GM18520 (cell line): ENCODE results near the gene VASH1.
A peak's percentile ranks its signal among the peaks of the same experiment; 100 is the strongest.

Source experiments
- ATAC-seq: cut with Tn5 transposase; IDR thresholded peaks from one replicate; pipeline ENCODE4 v1.9.1; 2021; ENCODE audit not compliant: unreplicated experiment

The VASH1 gene

DNA sequence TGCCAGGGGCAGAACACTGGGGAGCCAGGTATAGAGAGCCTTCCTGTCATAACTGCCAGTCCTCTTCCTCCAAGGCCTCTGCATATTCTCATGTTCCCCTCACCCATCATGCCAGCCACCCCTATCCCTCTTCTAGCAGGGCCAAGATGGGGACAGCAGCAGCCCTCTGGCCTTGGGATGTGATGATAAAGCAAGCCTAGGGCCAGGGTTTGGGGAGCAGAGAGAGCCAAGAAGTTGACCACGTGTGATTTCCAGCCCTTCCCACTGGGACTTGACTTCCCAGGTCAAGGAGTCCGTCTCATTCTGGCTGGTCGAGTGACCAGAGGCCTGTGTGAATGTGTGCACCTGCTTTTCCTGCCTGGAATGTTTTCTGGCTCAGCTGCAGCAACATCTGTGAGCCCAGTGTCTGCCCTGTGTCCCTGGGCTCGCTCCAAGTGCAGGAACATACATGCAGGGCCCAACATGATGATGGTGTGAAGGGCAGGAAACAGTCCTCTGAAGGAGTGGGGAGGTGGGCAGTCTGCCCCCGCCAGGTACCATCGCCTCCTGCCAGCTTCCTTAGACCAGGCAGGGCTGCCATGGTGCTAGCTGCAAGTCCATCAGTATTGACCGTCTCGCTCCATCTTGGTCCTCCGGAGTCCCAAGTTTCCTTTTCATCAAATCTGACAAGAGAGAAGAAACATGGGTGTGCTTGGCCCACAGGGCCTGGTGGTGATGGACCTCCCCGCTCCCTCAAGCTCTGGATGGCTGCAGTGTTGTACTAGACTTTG, 21.0 kb downstream of the VASH1 start:
- no peak for ATAC-seq

DNA sequence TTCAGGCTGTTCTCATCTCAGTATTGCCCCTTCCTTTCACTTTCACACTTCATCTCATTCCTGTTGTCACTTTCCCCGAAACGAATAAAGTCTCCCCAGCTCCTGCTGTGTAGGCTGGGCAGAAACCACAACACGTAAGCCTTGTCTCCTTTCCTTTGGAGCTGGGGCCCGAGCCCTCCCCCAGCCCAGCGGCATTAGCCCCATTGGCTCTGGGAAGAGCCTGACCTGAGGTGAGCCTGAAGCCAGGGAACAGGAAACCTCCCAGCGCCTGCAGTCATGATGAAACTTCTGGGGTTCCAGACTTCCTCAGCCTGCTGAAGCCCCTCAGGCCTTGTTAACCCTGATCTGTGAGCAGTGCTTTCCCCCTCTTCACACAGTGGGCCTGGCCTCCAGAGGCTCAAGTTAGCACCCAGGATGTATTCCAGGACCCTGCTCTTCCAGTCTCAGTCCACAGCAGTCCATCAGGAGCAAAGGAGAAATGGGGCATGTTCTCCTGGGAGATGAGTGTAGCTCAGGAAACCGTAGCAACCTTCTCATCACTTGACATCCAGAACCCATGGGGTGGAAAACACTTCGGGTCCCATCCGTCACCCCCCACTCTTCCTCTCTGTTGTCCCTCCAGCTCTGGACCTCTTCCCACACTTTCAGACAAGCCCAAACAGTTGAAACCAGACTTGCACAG, 21.8 kb downstream of the VASH1 start:
- no peak for ATAC-seq

DNA sequence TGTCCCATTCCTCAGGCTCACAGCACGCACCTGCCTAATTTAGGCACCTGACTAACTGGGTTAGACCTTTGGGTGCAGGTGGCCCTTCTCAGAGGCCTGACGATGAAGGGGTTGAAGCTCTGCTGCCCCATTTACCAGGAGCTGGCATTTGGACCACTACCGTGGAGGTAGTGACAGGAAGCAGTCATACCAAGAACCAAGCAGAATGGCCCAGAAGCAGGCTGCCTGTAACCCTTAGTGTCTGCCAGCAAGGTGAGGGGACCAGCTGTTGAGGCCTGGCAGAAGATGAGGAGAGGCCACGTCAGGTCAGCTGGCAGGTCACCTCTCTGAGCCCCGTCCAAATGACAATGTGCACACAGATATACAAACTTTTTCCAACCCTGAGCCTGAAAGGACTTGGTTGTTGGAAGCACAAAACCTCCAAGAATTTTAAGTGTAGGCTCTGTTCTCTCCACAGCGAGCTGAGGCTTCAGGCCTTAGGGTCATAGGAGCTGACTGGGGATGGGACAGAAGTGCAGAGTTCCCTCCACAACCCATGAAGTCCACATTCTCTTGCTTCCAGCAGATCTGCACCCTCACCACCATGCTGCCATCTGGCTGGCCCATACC, 23.1 kb downstream of the VASH1 start:
- no peak for ATAC-seq

DNA sequence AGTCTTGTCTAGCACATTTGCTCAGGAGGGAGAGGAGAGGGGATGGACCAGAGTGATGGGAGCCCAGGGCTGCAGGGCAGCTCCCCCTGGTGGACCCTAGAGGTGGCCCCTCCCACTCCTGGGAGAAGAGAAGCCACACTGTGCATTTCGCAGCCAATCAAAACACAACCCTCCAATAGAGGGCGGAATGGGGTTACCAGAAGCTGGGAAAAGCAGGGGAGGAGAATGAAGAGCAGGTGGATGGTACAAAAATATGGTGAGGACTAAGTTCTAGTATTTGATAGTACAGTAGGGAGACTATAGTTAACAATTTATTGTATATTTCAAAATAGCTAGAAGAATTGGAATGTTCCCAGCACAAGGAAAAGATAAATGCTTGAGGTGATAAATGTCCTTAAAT, 23.6 kb downstream of the VASH1 start:
- ATAC-seq = no peak

DNA sequence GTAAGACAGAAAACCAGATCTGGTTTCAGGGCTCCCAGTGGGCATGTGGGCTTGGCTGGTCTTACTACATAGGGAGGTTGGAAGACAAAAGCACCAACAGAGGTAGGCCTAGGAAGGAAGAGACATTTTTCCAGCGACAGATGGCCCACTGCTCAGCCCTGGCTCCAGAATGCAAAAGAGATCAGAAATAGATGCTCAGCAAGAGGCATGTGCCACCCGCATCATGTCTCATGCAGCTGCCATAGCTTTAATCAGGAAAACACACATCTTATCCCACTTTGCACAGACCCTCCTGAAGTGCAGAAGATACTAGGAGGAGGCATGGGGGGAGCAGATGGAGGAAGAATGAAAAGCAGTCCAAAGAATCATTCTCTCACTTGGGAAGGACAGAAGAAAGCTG, 25.3 kb downstream of the VASH1 start:
- ATAC-seq = no peak

DNA sequence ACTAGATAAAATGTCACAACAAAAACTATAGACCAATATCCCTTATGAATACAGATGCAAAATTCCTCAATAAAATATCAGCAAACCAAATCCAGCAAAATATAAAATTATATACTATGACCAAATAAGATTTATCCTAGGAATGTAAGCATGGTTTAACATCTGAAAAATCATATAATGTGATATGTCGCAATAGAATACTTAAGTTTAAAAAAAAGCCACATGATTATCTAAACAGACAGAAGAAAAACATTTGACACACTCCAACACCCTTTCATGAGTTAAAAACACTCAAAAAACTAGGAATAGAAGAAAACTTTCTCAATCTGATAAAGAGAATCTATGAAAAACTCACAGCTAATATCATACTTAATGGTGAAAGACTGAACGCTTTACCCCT, 31.2 kb downstream of the VASH1 start:
- no peak for ATAC-seq

DNA sequence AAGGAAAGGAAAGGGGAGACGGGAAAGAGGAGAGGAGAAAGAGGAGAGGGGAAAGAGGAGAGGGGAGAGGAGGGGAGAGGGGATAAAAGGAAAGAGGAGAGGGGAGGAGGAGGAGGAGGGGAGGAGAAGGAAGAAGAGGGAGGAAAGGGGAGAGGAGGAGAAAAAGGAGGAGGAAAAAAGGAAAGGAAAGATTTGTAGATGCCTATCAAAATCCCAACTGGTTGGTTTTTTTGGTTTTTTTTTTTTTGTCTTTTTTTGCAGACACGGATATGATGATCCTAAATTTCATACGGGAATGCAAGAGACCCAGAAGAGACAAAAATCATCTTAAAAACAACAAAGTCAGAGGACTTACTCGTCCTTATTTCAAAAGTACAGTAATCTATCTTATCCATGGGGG, 32.1 kb downstream of the VASH1 start:
- ATAC-seq = no peak

DNA sequence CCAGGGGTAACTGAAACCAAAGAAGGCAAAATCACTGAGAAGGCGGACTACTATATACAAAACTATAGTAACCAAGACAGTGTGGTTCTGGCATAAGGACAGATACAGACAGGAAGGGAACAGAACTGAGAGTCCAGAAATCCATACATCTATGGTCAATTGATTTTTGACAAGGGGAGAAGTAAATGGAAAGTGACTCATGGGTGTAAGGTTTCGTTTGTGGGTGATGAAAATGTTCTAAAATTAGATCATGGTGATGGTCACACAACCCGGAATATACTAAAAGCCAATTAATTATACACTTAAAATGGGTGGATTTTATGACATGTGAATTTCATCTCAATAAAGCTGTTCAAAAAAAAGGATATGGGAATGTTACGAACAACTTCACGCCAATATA, 32.7 kb downstream of the VASH1 start:
- no peak for ATAC-seq

DNA sequence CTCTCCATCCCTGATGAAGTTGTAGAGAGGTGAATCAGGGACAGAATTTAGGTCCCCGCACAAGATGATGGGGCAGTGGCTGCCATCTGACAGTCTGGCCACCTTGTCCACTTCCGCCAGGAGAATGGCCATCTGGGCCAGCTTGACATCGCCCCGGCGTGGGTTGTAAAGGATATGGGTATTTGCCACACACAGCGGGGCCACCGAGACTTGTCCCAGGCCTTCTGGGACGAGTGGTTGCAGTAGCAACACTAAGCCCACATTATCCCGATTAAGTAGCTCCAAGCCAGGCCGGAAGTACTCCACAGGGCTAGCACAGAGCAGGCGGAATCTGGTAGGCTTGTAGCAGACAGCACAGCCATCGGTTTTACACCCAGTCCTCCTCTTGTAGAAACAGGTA, 45.2 kb downstream of the VASH1 start:
- no peak for ATAC-seq

DNA sequence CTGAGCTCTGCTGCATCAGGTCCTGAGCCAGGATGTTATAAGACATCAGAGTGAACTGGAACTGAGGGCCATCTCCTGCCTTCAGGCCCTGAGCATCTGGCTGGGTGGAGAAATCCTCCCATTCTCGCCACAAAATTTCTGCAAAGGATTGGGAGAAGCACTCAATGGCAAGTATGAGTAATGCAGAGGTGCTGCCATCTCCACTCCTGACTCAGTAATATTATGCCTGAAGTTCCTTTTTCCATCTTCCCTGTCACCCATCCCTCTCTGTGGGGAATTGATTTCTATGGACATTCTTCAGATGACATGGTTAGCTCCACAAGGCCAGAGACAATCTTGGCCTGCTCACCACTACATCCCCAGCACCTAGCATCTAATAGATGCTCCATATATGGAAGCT, 46.7 kb downstream of the VASH1 start:
- no peak for ATAC-seq

DNA sequence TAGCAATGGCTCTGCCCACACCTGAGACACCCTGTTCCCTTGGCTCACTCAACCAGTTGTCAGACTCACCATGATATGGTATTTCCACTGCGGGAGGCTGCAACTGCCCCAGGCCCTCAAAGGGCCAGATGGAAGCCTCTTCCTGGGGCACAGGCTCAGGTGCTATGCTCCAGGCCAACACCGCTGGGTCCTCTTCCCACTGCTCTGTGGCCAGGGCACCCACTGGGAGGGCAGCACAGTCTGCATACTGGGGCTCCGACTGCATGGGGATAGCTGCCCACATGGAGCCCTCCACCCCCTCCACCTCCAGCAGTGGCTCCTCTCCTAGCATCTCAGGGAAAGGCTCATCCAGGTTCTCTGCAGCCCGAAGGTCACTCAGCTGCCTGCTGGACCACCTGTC, 47.7 kb downstream of the VASH1 start:
- no peak for ATAC-seq

DNA sequence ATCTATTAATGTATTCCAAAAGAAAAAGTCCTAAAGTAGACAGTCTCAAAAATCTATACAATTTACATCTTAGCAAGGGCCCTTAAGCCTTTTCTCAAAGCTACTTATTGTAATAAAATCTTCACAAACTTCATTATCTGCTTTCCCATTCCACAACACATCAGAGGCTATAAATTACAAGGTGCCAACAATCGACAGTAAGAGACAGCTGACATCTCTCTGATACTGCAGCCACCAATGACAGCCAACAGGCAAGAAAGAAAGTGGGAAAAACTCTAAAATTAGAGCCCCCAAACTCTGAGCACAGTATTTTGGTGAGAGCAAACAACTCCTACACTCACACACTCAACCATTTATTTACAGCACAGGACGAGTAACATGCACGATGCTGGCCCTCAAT, 49.3 kb downstream of the VASH1 start:
- ATAC-seq = no peak

DNA sequence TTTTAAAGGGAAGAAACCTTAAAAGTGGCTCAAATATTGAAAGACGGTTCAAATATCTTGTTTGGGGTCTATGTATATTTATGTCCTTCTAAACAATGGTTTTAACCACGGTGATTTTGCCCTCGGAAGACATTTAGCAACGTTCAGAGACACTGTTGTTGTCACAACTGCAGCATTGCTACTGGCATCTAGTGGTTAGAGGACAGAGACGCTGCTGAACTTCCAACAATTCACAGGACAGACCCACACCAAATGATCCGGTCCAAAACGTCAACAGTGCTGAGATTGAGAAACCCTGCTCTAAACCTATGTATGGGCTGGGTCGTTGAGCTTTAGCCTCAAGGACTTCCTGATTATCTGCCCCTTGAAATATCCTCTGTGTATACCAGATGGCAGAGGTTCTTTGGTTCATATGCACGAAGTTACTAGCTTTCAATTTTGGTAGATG, 49.7 kb downstream of the VASH1 start:
- no peak for ATAC-seq

DNA sequence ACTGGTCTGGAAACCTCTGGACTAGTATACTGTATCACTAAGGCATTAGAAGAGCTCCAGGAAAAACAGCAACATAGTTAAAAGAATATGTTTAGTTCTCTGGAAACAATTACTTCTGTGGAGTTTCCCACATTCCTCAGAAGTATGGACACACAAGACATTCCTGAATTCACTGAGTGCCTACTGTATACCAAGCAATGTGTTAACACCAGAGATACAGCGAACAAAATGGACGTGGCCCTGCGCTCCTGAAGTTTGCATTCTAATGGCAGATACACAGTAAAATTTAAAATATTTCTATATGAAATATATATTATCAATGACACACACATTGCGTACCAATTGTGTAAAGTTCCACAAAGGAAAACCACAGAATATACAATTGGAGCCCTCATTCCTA, 50.3 kb downstream of the VASH1 start:
- ATAC-seq = no peak

DNA sequence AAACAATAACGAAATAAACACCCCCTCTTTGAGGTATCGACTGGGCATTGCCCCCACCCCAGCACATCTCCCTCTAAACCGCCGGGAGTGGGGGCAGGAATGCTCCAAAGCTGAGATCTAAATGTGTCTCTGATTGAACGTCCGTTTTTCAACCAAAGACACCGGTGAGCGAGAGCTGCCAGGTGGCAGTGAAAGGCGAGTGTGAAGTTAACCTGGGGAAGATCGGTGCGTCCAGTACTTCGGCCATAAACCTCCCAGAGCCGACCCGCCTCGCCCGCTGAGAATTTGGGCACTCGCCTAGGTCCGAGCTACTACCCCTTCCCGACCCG, 50.8 kb downstream of the VASH1 start:
- no peak for ATAC-seq

DNA sequence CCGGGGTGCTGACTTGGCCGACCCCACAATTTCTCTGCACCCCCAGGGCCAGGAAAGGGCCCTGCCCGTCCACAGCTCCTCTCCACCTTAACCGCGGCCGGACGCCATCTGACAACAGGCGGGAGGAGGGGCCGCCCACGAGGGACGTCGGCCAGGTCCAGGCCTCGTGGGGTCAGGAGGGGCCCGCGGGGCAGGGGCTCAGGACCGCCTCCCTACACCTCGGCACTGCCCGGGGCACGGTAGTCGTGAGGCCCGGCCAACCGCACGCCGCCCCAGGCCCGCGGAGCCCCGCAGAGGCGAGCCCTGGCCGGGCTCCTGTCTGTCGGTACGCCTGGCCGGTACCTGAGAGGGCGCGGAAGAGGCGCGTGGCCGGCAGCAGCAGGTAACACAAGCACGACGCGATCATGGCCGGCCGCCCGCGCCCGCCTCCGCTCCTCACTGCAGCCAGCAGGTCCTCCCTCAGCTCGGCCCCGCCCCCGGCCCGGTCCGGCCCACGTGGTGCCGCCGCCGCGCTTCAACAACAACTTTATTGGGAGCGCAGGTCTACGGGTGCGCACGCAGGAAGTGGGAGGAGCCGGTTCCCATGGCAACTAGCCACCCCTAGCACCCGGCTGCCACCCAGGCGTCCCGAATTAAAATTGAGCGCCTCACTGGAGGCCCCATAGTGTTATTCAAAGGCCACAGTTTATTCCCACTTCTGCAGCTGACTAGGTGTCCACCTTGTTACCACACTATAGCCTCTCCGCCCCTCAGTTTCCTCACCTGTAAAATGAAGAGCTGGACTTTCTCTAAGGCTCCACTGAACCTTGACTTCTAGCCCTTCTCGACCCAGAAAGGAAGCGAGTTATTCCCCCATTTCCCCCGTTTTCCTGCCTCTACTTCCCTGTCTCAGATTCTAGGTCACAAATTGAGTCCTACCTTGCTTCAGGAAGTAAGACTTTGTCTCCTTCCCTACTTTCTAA, 51.4 kb downstream of the VASH1 start, which contains the start of gene ANGEL1:
Gene ANGEL1, minus strand, starts transcription at position 461 of the 962 bp plus-strand sequence. Its CDS starts 55 bp downstream, at position 406.
- ATAC-seq = peak; percentile 80

DNA sequence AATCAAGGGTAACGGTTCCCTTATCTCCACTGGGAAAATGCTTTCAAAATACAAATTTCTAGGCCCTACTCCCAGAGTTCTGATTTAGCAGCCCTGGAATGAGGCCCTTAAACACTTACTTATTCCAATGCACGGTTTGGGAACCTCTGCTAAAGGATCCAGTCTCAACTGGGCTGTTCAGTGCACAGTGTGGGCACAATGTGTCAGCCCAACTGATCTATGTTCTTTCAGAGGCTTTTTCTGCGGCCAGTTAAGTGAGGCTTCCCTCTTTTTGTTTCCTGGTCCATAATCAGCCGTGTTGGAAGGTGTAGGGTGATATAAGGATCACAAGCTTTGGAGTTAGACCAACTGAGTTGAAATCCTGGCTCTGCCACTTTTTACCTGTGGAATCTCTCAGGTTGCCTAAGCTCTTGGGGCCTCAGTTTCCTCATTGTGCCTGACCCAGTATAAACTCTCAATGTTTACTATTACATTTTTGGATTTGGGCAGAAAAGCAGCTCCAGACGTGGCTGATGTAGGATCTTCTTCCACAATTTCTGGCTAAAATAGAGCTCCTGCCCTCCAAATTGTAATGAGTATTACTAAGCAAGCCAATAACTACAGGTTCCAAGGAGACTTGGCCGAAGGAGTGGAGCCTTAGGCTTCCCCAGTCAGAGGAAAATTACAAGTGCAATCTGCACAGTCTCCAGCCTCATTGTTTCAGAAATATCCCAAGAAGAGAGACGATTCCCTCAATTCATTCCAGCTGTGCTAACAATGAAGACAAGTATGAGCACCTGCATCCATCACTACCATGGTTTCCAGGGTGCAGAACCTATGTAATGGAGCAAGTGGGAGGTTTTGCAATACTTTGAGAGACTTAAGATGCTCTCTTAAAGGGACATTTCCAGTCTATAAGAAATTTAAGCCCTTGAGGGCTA, 53.7 kb downstream of the VASH1 start:
- no peak for ATAC-seq

DNA sequence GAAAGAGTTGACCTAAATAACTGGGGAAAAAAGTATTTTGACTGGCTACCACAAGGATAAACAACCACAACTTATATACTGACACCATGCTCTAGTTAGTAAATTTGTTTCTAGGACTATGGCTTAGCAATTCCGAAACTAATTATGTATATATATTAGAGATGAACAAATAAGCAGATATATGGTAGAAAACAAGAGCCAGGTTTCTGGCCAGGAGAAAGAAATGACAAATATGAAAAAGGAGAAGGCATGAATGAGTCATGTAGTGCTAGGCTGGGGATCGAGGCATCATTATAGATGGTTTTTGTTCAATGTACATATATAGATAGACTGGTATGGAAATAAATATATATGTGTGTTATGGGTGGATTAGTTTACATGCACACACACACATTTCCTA, 59.4 kb downstream of the VASH1 start:
- no peak for ATAC-seq

DNA sequence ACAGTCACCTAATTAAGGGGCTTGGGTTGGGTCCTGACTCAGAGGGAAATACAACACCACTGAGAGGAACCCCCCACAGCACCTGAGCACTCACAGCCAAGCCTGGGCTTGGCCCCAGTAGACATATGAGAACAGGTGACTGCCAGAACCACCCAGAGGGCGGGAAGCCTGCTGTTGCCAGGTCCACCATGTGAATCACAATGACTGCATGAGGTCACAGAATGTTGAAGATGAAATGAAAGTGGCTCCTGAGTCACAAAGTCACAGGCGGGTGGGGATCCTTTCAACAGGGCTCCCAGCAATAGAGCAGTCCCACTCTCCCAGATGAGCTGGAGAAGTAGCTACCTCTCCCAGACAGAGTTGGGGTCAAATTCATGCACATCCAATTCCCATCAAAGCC, 64.9 kb downstream of the VASH1 start, which contains the start of gene LRRC74A:
Gene LRRC74A, plus strand, starts transcription at position 287 of the 400 bp plus-strand sequence. CDS start 290 bp downstream, outside the sequence.
- no peak for ATAC-seq
